IPS DF 19.7 (cell line): ENCODE results near the gene PI4KB.

Experiments
- DNase-seq: peaks from one replicate; pipeline ENCODE4 v3.0.0-alpha.2; 2013; ENCODE audit warnings: low read depth, low spot score

PI4KB gene

GRCh38 chr1:151346082-151346768 lies 19.0 kb upstream of the PI4KB start:
- DNase-seq, result no peak

- DNase-seq, result no peak
These were observed 17.1 kb upstream of the PI4KB start for GRCh38 chr1:151344291-151344690.

GRCh38 chr1:151343587-151343986 lies 16.4 kb upstream of the PI4KB start:
- DNase-seq, result no peak

- no peak for DNase-seq
These were observed 15.4 kb upstream of the PI4KB start for GRCh38 chr1:151342569-151342968.

GRCh38 chr1:151342021-151342420 lies 14.8 kb upstream of the PI4KB start:
- no peak for DNase-seq

- DNase-seq, result peak; percentile 77
These were observed 13.9 kb upstream of the PI4KB start for GRCh38 chr1:151340870-151341754.

GRCh38 chr1:151336556-151336955 lies 9.3 kb upstream of the PI4KB start:
- DNase-seq, result no peak

- DNase-seq, result no peak
These were observed 7.6 kb upstream of the PI4KB start for GRCh38 chr1:151334822-151335221.

GRCh38 chr1:151327903-151328674 lies 873 bp upstream of the PI4KB start:
- no peak for DNase-seq

GRCh38 chr1:151326619-151327222 lies 495 bp downstream of the PI4KB start:
- DNase-seq, result no peak

- no peak for DNase-seq
These were observed 1.4 kb downstream of the PI4KB start for GRCh38 chr1:151325646-151326429.

- DNase-seq, result no peak
These were observed 2.0 kb downstream of the PI4KB start for GRCh38 chr1:151325231-151325630.

GRCh38 chr1:151324390-151324930 lies 2.8 kb downstream of the PI4KB start:
- no peak for DNase-seq

- no peak for DNase-seq
These were observed 8.2 kb downstream of the PI4KB start for GRCh38 chr1:151318975-151319374.

- DNase-seq, result no peak
These were observed 11.5 kb downstream of the PI4KB start for GRCh38 chr1:151315565-151316235.

GRCh38 chr1:151314137-151314875 lies 12.9 kb downstream of the PI4KB start:
- DNase-seq, result no peak

- no peak for DNase-seq
These were observed 13.7 kb downstream of the PI4KB start for GRCh38 chr1:151313501-151313900.

GRCh38 chr1:151312826-151313225 lies 14.4 kb downstream of the PI4KB start:
- no peak for DNase-seq

GRCh38 chr1:151312411-151312810 lies 14.8 kb downstream of the PI4KB start:
- DNase-seq, result no peak
